Fibroblast of upper back skin (primary cell): ENCODE measurements around the gene ITGB2.

ENCODE experiments used
- DNase-seq: peaks from one replicate; pipeline ENCODE4 v3.0.0-alpha.2; 2013

The ITGB2 gene

DNA sequence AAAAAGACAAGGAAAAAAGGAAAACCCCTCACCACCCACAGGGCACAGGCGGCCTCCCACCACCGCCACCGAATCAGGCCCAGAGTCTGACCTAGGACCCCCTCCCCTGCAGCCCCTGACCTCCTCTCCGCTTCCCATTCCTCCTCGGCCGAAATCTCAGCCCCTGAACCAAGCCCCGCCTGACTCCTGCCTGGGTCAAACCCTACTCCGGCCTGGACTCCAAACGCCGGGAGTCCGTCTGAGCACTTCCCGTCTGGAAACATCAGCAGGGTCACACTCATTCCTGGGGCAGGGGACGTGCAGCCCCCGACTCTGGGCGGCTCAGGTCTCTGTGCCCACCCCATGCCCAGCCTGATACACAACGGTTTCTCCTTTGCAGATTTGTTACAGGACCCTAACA lies 76.4 kb downstream of the ITGB2 start:
- no peak for DNase-seq

DNA sequence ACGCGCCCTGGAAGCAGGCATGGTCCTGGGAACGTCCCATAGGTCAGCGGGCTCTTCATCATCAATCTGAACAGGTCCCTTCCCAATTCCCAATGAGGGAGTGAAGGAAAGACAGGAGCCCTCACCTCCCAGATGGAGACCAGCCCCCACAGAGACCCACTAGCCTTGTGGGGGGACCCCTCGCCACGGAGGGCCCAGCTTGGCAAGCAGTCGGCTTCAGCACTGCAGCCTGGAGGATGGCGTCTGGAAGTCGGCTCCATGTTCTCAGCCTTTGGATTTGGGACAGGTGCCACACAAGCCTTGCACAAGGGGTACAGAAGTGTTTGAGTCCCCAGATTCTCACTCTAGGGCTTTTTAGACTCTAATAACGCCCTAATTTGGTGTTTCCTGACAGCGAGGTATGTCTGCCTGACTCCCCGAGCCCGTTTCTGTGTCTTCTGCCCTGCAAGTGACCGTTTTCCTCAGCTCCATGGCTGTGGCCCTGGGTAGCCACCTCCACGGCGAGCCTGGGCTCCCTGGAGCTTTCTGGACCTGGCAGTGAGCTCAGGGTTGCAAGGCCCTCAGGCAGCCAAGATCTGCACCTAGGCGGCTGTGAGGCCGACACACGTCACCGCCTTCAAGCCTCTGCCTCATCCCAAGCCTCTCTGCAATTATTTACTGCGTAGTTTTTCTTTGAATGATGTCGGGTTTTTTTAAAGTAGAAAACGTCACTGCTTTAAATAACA lies 77.8 kb downstream of the ITGB2 start:
- no peak for DNase-seq

- DNase-seq = no peak
These were observed 78.6 kb downstream of the ITGB2 start for GRCh38 chr21:44842087-44842486.

DNA sequence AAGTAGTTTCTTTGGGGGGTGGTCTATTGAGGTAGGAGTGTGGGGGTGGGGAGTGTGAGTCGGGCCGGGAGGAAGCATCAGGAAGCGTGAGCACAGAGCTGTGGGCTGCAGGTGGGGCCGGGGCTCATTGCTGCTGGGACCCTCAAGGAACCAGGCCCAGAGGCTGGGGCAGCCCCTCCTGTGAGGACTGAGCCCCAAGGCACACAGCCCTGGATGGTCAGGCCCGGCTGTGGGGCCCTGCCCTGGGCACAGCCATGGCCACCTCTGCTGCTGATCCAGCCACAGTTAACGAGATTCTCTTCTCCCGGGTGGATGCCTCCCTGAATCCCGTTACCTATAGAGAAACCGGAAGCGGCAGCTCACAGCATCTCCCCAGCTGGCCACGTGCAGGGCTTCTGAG lies 79.9 kb downstream of the ITGB2 start:
- no peak for DNase-seq

- DNase-seq = no peak
These were observed 81.7 kb downstream of the ITGB2 start for GRCh38 chr21:44838951-44839350.

GRCh38 chr21:44838039-44838895 lies 82.4 kb downstream of the ITGB2 start:
- no peak for DNase-seq

DNA sequence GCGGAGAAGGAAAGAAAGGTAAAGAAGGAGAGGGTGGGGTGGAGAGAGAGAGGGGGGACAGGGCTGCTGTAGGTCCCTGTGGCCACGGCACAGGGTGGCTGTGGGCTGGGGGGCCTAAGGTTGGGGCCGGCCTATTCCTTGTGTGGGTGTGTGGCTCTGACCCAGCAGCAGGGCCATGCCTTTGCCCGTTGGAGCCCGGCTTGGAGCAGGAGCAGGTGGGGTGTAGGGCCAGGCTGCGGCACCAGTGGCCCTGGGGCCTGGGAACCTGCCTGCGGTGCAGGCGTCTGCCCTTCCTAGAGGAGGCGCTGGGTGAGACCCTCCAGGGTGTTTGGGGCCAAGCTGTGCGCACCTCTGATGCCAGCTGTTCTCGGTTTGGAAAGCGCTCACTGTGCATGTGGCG lies 83.2 kb downstream of the ITGB2 start:
- DNase-seq = no peak

- no peak for DNase-seq
These were observed 83.8 kb downstream of the ITGB2 start for GRCh38 chr21:44836666-44837471.

- DNase-seq = no peak
These were observed 84.4 kb downstream of the ITGB2 start for GRCh38 chr21:44836349-44836665.
